Measurements from ENCODE around the gene KIAA1671. TPM values are rescaled to one million over a fixed set of nuclear protein-coding genes. Genes with fewer than 3 reads are reported as not detected.

KIAA1671 gene
- total RNA-seq, 1 donor from 2014 or later, result 8.3 TPM

- Mint-ChIP-seq H3K4me3 (ENCODE audit: unreplicated experiment) (no peak overlapping the region), H3K4me1 (ENCODE audit: unreplicated experiment) (peaks cover 7% of the 10 kb centered on the region), H3K27ac (ENCODE audit: unreplicated experiment) (no peak overlapping the region), H3K27me3 (ENCODE audit: unreplicated experiment) (peaks cover 3% of the 10 kb centered on the region), H3K36me3 (ENCODE audit: unreplicated experiment) (no peaks in the 10 kb centered on the region), H3K9me3 (ENCODE audit: unreplicated experiment) (no peaks in the 10 kb centered on the region)
- TF ChIP-seq, protein P1, sequence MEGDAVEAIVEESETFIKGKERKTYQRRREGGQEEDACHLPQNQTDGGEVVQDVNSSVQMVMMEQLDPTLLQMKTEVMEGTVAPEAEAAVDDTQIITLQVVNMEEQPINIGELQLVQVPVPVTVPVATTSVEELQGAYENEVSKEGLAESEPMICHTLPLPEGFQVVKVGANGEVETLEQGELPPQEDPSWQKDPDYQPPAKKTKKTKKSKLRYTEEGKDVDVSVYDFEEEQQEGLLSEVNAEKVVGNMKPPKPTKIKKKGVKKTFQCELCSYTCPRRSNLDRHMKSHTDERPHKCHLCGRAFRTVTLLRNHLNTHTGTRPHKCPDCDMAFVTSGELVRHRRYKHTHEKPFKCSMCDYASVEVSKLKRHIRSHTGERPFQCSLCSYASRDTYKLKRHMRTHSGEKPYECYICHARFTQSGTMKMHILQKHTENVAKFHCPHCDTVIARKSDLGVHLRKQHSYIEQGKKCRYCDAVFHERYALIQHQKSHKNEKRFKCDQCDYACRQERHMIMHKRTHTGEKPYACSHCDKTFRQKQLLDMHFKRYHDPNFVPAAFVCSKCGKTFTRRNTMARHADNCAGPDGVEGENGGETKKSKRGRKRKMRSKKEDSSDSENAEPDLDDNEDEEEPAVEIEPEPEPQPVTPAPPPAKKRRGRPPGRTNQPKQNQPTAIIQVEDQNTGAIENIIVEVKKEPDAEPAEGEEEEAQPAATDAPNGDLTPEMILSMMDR (IDR thresholded peaks at IDR 0.05), result no peak
- no peak for DNase-seq (ENCODE audit: extremely low spot score, unreplicated experiment)
These were observed 97.3 kb downstream of the KIAA1671 start for GRCh38 chr22:25049770-25050169.

- no peaks in the 10 kb centered on the region for H3K9me3 Mint-ChIP-seq (ENCODE audit: unreplicated experiment)
- peaks cover 3% of the 10 kb centered on the region for H3K27me3 Mint-ChIP-seq (ENCODE audit: unreplicated experiment)
- peaks cover 7% of the 10 kb centered on the region for H3K4me1 Mint-ChIP-seq (ENCODE audit: unreplicated experiment)
- TF ChIP-seq, protein P1 (IDR thresholded peaks at IDR 0.05), result no peak
- no peak overlapping the region for H3K4me3 Mint-ChIP-seq (ENCODE audit: unreplicated experiment)
- no peak overlapping the region for H3K27ac Mint-ChIP-seq (ENCODE audit: unreplicated experiment)
- no peaks in the 10 kb centered on the region for H3K36me3 Mint-ChIP-seq (ENCODE audit: unreplicated experiment)
- DNase-seq (ENCODE audit: extremely low spot score, unreplicated experiment), result no peak
These were observed 98.0 kb downstream of the KIAA1671 start for GRCh38 chr22:25050566-25050965.

GRCh38 chr22:25051073-25051472, 98.6 kb downstream of the KIAA1671 start:
- TF ChIP-seq, protein P1 (IDR thresholded peaks at IDR 0.05), result peak; percentile 40
- Mint-ChIP-seq H3K4me1 (ENCODE audit: unreplicated experiment) (peaks cover 7% of the 10 kb centered on the region), H3K27me3 (ENCODE audit: unreplicated experiment) (peaks cover 3% of the 10 kb centered on the region), H3K9me3 (ENCODE audit: unreplicated experiment) (no peaks in the 10 kb centered on the region), H3K4me3 (ENCODE audit: unreplicated experiment) (no peak overlapping the region), H3K36me3 (ENCODE audit: unreplicated experiment) (no peaks in the 10 kb centered on the region), H3K27ac (ENCODE audit: unreplicated experiment) (no peak overlapping the region)
- DNase-seq (ENCODE audit: extremely low spot score, unreplicated experiment), result no peak

DNA sequence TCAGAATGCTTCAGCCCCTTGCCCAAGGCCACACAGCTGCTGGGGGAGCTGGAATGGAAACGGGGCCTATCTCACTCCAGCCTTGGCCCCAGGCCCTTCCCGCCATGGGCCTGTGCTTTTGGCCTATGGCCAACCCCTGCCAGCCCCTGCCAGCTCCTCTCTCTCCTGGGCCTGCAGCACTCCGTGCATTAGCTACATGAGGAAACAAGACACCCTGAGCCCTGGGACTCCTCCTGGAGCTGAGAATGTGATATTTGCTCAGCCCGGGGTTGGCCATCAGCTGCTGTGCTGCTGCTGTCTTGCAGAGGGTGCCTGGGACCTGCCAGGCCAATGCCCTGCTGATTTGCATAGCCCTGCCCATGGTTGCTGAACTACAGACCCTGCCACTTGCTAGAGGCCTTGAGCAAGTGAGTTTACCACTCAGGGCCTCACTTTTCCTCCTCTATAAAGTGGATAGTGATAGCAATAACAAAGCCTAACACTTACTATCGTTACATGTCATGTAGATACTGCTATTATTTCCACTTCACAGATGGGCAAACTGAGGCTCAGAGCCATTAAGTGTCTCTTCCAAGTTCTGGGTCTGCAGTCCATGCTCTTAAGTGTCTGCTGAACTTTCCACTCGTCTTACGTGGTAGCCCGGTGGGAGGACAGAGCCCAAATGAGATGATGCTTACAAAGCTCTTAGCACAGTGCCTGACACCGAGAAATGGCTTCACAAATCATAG, 99.6 kb downstream of the KIAA1671 start:
- TF ChIP-seq, protein P1 (IDR thresholded peaks at IDR 0.05), result no peak
- DNase-seq (ENCODE audit: extremely low spot score, unreplicated experiment), result no peak
- Mint-ChIP-seq H3K27me3 (ENCODE audit: unreplicated experiment) (peaks cover 3% of the 10 kb centered on the region), H3K9me3 (ENCODE audit: unreplicated experiment) (no peaks in the 10 kb centered on the region), H3K4me3 (ENCODE audit: unreplicated experiment) (no peak overlapping the region), H3K36me3 (ENCODE audit: unreplicated experiment) (no peaks in the 10 kb centered on the region), H3K27ac (ENCODE audit: unreplicated experiment) (no peak overlapping the region), H3K4me1 (ENCODE audit: unreplicated experiment) (peaks cover 7% of the 10 kb centered on the region)

DNA sequence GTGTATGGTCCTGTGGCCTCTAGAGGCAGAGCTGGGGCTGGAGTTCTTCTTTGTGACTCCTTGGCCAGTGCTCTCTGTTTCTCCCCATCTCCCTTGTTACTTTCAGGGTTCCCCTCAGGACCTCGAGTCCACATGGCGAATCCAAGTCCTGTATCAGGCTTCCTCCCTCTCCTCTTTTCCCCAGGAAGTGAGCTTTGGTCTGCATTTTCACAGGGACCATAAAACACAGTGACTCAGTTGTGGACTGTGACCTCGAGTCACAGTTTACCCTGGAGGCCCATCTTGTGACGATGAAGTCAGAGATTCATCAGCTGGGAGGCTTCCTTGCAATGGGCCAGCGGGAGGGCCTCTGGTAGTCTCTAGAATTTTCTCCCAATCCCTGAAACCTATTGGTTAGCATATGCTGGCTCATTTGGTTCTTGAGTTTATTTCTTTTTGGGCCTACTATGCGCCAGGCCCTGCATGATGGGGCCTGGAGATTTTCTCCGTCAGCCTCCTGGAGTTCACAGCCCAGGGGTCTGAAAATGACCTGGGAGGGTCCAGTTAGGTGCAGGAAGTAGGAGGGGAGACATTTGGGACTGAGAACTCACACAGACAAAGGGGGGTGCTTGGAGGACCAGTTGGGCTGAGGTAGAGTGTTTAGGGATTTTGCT, 100.8 kb downstream of the KIAA1671 start:
- Mint-ChIP-seq H3K36me3 (ENCODE audit: unreplicated experiment) (no peaks in the 10 kb centered on the region), H3K4me1 (ENCODE audit: unreplicated experiment) (peaks cover 7% of the 10 kb centered on the region), H3K27ac (ENCODE audit: unreplicated experiment) (peak overlapping the region; percentile 34), H3K27me3 (ENCODE audit: unreplicated experiment) (no peaks in the 10 kb centered on the region), H3K4me3 (ENCODE audit: unreplicated experiment) (no peak overlapping the region), H3K9me3 (ENCODE audit: unreplicated experiment) (no peaks in the 10 kb centered on the region)
- no peak for DNase-seq (ENCODE audit: extremely low spot score, unreplicated experiment)
- TF ChIP-seq, protein P1 (IDR thresholded peaks at IDR 0.05), result no peak
